NCI-H2081 (cell line): ENCODE measurements around the gene ABHD8.
"Not testable (repeated sequence)": the region's sequence is repeated elsewhere in the genome, so short reads cannot be mapped to it uniquely, and the experiment has no call there.

Source experiments
- DNase-seq, 2 experiments: peaks; one replicate each; lab custom pipeline; 2025; lab: John Stamatoyannopoulos, UW

ABHD8 gene

GRCh38 chr19:17296976-17297375 lies 6.2 kb downstream of the ABHD8 start:
- DNase-seq, result no peak

DNA sequence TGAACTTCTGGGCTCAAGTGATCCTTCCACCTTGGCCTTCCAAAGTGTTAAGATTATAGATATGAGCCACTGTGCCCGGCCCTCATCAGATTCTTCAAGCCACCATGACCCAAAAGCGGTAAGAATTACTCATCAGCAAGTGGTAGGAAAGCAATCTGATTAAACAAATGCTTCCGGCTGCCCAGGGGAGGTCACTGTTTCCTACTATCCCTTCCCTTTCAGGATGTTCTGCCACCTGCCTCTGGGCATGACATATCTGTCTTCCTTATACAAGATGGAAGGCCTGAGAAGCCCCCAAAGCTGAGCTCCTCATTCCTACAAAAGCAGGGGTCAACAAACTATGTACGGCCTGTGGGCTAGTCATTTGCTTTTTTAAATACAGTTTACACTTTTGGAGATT lies 7.0 kb downstream of the ABHD8 start:
- no peak for DNase-seq

GRCh38 chr19:17295551-17295950 lies 7.7 kb downstream of the ABHD8 start:
- not testable (repeated sequence) for DNase-seq

DNA sequence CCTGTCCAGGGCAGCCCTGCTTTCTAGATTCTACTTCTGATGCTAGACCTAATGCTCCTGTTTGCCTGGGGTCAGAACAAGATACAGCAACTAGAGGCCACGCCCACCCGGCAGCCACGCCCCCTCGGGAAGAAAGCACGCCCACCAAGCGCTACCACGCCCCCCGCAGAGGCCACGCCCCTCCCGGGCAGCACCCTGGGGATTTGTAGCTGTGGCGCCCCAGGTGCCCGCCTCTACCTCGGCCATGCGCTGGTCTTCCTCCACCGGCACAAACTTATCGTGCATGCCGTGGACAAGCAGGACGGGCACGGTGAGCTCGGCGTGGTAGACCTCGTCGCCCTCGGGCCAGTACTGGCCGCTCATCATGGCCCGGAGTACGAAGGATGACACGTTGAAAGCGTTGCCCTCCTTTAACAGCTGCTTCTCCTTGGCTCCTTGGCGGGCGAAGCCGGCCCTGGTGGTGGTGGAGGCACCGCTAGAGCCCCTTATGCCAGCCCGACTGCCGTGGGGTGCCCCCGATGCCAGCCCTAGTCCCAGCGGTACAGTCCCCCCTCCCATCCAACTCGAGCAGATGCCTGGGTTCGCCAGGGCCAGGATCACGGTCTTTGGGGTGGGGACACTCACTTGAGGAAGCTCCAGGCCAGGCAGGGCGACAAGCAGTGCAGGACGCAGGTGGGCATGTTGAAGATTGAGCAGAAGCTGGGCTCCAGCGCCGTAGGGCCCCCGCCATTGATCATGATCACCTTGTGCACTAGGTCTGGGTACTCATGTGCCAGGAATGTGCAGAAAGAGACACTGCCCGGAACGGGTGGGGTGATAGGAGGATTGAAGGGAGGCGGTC lies 9.0 kb downstream of the ABHD8 start:
- DNase-seq, result no peak

GRCh38 chr19:17293605-17294004 lies 9.6 kb downstream of the ABHD8 start:
- DNase-seq, result no peak

- DNase-seq, result no peak
These were observed 10.7 kb downstream of the ABHD8 start for GRCh38 chr19:17292301-17293074.

DNA sequence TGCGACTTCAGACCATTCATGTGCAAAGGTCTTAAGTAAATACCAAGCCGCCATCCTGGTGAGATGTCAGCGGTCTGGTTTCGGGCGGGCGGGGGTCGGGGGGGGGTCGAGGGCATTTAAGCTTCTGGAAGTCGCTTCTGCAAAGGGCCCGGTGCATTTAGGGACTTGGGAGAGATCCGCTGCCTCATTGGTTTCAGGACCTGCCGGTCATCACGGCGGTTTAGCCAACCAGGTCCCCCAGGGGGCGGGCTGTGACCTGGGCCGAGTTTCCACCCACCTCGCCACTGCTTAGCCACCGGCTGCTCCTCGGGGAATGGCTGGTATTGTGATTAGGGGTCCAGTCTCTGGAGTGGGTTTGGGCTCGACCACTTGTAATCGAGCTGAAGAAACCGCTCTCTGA lies 13.7 kb downstream of the ABHD8 start:
- DNase-seq, result peak in 1 of 2 experiments; percentile 30

GRCh38 chr19:17286752-17287151 lies 16.5 kb downstream of the ABHD8 start:
- no peak for DNase-seq

DNA sequence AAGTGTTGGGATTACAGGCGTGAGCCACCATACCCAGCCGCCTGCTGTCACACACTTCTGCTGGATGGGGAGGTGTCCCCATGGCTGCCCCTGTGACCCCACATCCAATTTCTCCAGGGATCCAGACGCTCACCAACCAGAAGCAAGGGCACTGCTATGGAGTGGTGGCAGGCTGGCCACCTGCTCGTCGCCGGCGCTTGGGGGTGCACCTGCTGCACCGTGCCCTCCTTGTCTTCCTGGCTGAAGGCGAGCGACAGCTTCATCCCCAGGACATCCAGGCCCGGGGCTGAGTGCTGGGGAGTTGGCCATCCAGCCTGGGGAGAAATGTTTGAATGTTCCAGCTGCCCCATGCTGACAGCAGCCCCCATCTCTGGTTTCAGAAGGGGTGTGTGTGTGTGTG lies 17.0 kb downstream of the ABHD8 start:
- no peak for DNase-seq

- no peak for DNase-seq
These were observed 17.6 kb downstream of the ABHD8 start for GRCh38 chr19:17285415-17286135.

- no peak for DNase-seq
These were observed 19.7 kb downstream of the ABHD8 start for GRCh38 chr19:17283504-17283996.

DNA sequence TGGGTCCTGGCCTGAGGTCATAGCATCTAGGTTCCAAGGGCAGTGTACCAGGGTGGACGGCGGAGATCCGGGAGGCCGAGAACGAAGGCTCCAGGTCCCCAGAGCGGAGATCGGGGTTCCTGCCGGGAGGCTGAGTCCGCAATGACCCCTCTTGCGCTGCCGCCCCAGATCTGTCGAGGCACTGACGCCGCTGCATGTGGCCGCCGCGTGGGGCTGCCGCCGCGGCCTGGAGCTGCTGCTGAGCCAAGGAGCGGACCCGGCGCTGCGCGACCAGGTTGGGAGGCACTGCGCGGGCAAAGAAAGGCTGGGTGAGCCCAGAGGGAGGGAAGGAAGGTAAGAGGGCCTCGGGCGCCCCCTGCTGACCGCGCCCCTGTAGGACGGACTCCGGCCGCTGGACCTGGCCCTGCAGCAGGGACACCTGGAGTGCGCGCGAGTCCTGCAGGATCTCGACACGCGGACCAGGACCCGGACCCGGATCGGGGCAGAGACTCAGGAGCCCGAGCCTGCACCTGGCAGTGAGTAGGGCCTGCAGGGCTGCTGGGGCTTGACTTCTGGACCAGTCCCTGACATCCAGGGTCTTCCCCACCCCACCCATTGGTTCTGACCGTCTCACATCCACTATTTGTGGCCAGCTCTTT lies 20.6 kb downstream of the ABHD8 start:
- peak; percentile 79 to 81 for DNase-seq

- DNase-seq, result no peak
These were observed 21.6 kb downstream of the ABHD8 start, which contains the start of gene ANKLE1 for GRCh38 chr19:17281391-17282304. TSS of gene ANKLE1 (plus strand) at chr19:17281901. CDS start at chr19:17281921, 20 bp downstream.

- DNase-seq, result no peak
These were observed 23.8 kb downstream of the ABHD8 start for GRCh38 chr19:17279436-17279835.

DNA sequence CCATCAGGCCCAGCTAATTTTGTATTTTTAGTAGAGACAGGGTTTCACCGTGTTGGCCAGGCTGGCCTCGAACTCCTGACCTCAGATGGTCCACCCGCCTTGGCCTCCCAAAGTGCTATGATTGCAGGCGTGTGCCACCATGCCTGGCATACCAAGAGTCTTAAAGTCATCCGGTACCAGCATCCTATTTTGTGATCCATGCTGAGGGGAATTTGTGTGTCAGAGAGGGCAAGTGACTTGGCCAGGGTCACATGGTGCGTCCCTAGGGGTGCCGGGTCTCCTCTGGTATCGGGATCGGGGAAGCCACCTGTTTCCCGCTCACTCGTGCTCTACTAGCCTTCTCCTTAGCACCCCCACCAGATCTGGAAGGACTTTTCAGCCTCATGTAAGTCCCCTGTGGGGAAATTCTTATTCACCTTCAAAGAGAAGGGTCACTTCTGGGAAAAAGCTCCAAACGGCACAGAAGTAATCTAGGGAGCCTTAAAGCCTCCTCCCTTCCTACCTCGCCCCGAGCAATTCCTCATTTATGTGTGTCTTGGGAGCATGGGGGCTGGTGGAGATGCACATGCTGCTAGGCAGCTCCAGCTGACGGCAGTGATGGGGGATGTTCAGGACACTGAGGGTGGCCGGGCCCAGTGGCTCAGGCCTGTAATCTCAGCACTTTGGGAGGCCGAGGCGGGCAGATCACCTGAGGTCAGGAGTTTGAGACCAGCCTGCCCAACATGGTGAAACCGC lies 27.6 kb downstream of the ABHD8 start:
- no peak for DNase-seq

- not testable (repeated sequence) for DNase-seq
These were observed 28.3 kb downstream of the ABHD8 start for GRCh38 chr19:17274892-17275291.

GRCh38 chr19:17268754-17269153 lies 34.5 kb downstream of the ABHD8 start:
- DNase-seq, result no peak

- DNase-seq, result peak; percentile 94 to 99
These were observed 36.0 kb downstream of the ABHD8 start, which contains the start of gene BABAM1 for GRCh38 chr19:17266975-17267788. TSS of gene BABAM1 (plus strand) at chr19:17267443. CDS start at chr19:17268807, 1,364 bp downstream.

GRCh38 chr19:17266589-17266974 lies 36.6 kb downstream of the ABHD8 start:
- no peak for DNase-seq
